ENCODE results near the gene STAB2. TPM values are rescaled to one million over a fixed set of nuclear protein-coding genes. Genes with fewer than 3 reads are reported as not detected.

STAB2 gene
- total RNA-seq, 4 donors from 2014 or later, result under 0.01 to 2.5 (median 0.43) TPM

GRCh38 chr12:103657331-103657730 is 70.3 kb downstream of the STAB2 start:
- no peak for DNase-seq (ENCODE audit: low spot score)
- ATAC-seq (ENCODE audit: low FRiP score), result no peak
- TF ChIP-seq CTCF (IDR thresholded peaks at IDR 0.05), result no peak

- ATAC-seq (ENCODE audit: low FRiP score) (no peak), DNase-seq (ENCODE audit: low spot score) (no peak)
- TF ChIP-seq CTCF (IDR thresholded peaks at IDR 0.05), result no peak
These were observed 77.6 kb downstream of the STAB2 start for GRCh38 chr12:103664626-103665025.

GRCh38 chr12:103665971-103666370 is 78.9 kb downstream of the STAB2 start:
- no peak for TF ChIP-seq CTCF (IDR thresholded peaks at IDR 0.05)
- ATAC-seq (ENCODE audit: low FRiP score), result no peak
- no peak for DNase-seq (ENCODE audit: low spot score)

- DNase-seq (ENCODE audit: low spot score), result no peak
- TF ChIP-seq CTCF (IDR thresholded peaks at IDR 0.05), result no peak
- ATAC-seq (ENCODE audit: low FRiP score), result no peak
These were observed 80.1 kb downstream of the STAB2 start for GRCh38 chr12:103667125-103667524.

GRCh38 chr12:103668520-103668919 is 81.4 kb downstream of the STAB2 start:
- DNase-seq (ENCODE audit: low spot score) (no peak), ATAC-seq (ENCODE audit: low FRiP score) (no peak)
- TF ChIP-seq CTCF (IDR thresholded peaks at IDR 0.05), result no peak

- ATAC-seq (ENCODE audit: low FRiP score) (no peak), DNase-seq (ENCODE audit: low spot score) (no peak)
- TF ChIP-seq CTCF (IDR thresholded peaks at IDR 0.05), result no peak
These were observed 84.3 kb downstream of the STAB2 start for GRCh38 chr12:103671367-103671766.

- ATAC-seq (ENCODE audit: low FRiP score) (no peak), DNase-seq (ENCODE audit: low spot score) (no peak)
- no peak for TF ChIP-seq CTCF (IDR thresholded peaks at IDR 0.05)
These were observed 85.5 kb downstream of the STAB2 start for GRCh38 chr12:103672401-103673119.
